Left ventricle myocardium inferior (tissue), 1 donor: ENCODE data around the gene NUCB1. TPM values are rescaled to one million over a fixed set of nuclear protein-coding genes. Genes with fewer than 3 reads are reported as not detected.
A peak's percentile ranks its signal among the peaks of the same experiment; 100 is the strongest.
"Not testable (repeated sequence)": the region's sequence is repeated elsewhere in the genome, so short reads cannot be mapped to it uniquely, and the experiment has no call there.

Experiments used
- DNase-seq: peaks from one replicate; pipeline ENCODE4 v3.0.0-alpha.2; 2020
- H3K27ac ChIP-seq: fragments of 200-600 bp; replicated peaks from 2 replicates; pipeline ENCODE4 v1.8.0; 2021
- H3K27me3 ChIP-seq: fragments of 200-600 bp; 2 replicates; pipeline ENCODE4 v1.8.0; 2021; ENCODE audit warnings: low read depth
- H3K36me3 ChIP-seq: fragments of 200-600 bp; 2 replicates; pipeline ENCODE4 v1.8.0; 2021
- H3K4me1 ChIP-seq: fragments of 200-600 bp; 2 replicates; pipeline ENCODE4 v1.8.0; 2021
- H3K4me3 ChIP-seq: fragments of 200-600 bp; 2 replicates; pipeline ENCODE4 v1.8.0; 2021; ENCODE audit warnings: mild to moderate bottlenecking, moderate library complexity
- H3K9me3 ChIP-seq: fragments of 200-600 bp; replicated peaks from 2 replicates; pipeline ENCODE4 v1.8.0; 2021
- intact Hi-C: fragments of 100-400 bp; cut with micrococcal nuclease; formaldehyde crosslinking; loops from one replicate; pipeline ENCODE4 v1.11.0; 2022
- total RNA-seq: library from RNA; stranded (reverse); fragmentation: NEBNext Ultra II Directional; extraction: Animal tissue kit (Norgen Biotek cat#: 25700); gene quantifications from one replicate; pipeline ENCODE4 v1.2.1, GENCODE V29; 2021
- TF ChIP-seq, protein P1 (sequence below): fragments of 200-600 bp; IDR thresholded peaks from 2 replicates; pipeline ENCODE4 v1.8.0; 2021; ENCODE audit warnings: antibody characterized with exemption, mild to moderate bottlenecking, borderline replicate concordance
- donor health status: DM: no; HTN: yes; CAD: no; lungs with severe emphysema.

The NUCB1 gene
- total RNA-seq, 1 donor from 2014 or later = 221 TPM

DNA sequence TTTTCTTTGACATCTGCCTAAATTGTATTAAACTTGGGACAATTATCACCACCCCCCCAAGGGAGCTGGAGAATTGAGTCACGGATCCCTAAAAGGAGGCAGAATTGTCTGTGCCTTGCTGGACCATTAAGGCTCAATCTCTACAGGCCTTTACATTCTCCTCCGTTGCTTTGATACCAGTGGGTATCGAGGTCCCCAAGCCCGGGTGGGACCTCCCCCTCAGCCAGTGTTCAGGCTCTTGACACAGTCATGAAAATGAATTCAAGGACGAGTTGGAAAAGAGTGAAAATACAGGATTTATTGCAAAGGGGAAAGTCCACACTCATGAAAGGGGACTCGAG lies 22.3 kb upstream of the NUCB1 start:
- intact Hi-C loops = no loop called here
- H3K27me3 ChIP-seq = no peaks in the 10 kb centered on the region
- TF ChIP-seq, protein P1, sequence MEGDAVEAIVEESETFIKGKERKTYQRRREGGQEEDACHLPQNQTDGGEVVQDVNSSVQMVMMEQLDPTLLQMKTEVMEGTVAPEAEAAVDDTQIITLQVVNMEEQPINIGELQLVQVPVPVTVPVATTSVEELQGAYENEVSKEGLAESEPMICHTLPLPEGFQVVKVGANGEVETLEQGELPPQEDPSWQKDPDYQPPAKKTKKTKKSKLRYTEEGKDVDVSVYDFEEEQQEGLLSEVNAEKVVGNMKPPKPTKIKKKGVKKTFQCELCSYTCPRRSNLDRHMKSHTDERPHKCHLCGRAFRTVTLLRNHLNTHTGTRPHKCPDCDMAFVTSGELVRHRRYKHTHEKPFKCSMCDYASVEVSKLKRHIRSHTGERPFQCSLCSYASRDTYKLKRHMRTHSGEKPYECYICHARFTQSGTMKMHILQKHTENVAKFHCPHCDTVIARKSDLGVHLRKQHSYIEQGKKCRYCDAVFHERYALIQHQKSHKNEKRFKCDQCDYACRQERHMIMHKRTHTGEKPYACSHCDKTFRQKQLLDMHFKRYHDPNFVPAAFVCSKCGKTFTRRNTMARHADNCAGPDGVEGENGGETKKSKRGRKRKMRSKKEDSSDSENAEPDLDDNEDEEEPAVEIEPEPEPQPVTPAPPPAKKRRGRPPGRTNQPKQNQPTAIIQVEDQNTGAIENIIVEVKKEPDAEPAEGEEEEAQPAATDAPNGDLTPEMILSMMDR = no peak
- H3K27ac ChIP-seq = peak overlapping the region; percentile 100
- peaks cover 51% of the 10 kb centered on the region for H3K36me3 ChIP-seq
- H3K9me3 ChIP-seq = no peaks in the 10 kb centered on the region
- DNase-seq = no peak
- no peak overlapping the region for H3K4me3 ChIP-seq
- peaks cover 73% of the 10 kb centered on the region for H3K4me1 ChIP-seq

DNA sequence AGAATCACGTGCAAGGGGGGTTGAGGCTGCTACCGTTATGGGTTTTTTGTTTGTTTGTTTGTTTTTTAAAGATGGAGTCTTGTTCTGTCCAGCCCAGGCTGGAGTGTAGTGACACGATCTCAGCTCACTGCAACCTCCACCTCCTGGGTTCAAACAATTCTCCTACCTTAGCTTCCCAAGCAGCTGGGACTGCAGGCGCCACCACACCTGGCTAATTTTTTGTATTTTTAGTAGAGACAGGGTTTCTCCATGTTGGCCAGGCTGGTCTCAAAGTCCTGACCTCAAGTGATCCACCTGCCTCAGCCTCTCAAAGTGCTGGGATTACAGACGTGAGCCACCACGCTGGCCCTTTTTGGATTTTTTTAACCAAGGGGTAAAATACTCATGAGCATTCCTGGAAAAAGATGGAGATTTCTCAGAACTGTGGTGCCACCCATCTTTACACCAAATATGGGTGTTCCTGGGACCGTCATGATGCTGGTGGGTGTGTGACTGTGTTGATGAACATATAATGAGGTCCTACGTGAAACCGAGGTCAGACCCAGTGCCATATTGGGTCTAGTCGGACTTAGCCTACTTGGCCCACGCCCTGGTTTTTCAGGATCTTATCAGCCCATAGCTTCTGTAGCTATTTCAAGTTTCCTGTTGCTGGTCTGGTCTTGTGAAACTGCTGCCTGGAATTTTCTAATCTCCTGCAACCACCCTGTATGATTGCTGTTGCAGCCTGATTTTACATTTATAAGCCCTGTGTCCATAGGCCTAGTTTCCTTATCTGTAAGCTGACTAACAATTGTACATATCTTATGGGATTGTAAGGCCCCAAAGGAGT lies 21.7 kb upstream of the NUCB1 start:
- Histone ChIP-seq H3K9me3 (no peaks in the 10 kb centered on the region), H3K27me3 (no peaks in the 10 kb centered on the region), H3K27ac (peak overlapping the region; percentile 100), H3K4me3 (no peak overlapping the region), H3K36me3 (peaks cover 48% of the 10 kb centered on the region), H3K4me1 (peaks cover 68% of the 10 kb centered on the region)
- DNase-seq = no peak
- intact Hi-C loops = no loop called here
- TF ChIP-seq, protein P1 = no peak

DNA sequence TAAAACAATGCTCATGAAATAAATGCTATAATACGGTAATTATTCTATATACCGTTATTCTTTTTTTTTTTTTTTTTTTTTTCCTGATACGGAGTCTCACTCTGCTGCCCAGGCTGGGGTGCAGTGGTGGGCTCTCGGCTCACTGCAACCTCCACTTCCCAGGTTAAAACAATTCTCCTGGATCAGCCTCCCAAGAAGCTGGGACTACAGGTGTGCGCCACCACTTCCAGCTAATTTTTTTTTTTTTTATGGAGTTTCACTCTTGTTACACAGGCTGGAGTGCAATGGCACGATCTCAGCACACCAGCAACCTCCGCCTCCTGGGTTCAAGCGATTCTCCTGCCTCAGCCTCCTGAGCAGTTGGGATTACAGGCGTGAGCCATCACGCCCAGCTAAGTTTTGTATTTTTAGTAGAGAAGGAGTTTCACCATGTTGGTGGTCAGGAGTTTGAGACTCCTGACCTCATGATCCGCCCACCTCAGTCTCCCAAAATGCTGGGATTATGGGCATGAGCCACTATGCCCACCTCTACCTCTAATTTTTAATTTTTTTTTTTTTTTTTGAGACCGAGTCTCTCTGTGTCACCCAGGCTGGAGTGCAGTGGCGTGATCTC lies 21.0 kb upstream of the NUCB1 start:
- peaks cover 40% of the 10 kb centered on the region for H3K36me3 ChIP-seq
- DNase-seq = no peak
- intact Hi-C loops = no loop called here

DNA sequence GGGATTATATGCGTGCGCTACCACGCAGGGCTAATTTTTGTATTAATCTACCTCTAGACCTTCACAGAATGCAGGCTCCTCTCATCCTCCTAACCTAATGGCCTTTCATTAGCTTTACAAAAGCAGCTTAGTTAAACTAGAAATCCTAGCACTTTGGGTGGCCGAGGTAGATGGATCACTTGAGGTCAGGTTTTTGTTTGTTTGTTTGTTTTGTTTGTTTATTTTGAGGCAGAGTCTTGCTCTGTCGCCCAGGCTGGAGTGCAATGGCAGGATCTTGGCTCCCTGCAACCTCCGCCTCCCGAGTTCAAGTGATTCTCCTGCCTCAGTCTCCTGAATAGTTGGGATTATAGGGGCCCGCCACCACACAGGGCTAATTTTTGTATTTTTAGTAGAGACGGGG lies 20.4 kb upstream of the NUCB1 start:
- peak overlapping the region; percentile 100 for H3K27ac ChIP-seq
- H3K9me3 ChIP-seq, DNase-seq, H3K27me3 ChIP-seq, H3K4me3 ChIP-seq, intact Hi-C loops: not testable (repeated sequence)
- H3K4me1 ChIP-seq = peaks cover 55% of the 10 kb centered on the region
- peaks cover 35% of the 10 kb centered on the region for H3K36me3 ChIP-seq

More for the DNA sequence above, 21.0 kb upstream of the NUCB1 start:
- H3K27me3 ChIP-seq = no peaks in the 10 kb centered on the region
- H3K9me3 ChIP-seq = no peaks in the 10 kb centered on the region
- H3K4me1 ChIP-seq = peaks cover 61% of the 10 kb centered on the region
- no peak overlapping the region for H3K4me3 ChIP-seq
- H3K27ac ChIP-seq = peak overlapping the region; percentile 100
- TF ChIP-seq, protein P1 = no peak

DNA sequence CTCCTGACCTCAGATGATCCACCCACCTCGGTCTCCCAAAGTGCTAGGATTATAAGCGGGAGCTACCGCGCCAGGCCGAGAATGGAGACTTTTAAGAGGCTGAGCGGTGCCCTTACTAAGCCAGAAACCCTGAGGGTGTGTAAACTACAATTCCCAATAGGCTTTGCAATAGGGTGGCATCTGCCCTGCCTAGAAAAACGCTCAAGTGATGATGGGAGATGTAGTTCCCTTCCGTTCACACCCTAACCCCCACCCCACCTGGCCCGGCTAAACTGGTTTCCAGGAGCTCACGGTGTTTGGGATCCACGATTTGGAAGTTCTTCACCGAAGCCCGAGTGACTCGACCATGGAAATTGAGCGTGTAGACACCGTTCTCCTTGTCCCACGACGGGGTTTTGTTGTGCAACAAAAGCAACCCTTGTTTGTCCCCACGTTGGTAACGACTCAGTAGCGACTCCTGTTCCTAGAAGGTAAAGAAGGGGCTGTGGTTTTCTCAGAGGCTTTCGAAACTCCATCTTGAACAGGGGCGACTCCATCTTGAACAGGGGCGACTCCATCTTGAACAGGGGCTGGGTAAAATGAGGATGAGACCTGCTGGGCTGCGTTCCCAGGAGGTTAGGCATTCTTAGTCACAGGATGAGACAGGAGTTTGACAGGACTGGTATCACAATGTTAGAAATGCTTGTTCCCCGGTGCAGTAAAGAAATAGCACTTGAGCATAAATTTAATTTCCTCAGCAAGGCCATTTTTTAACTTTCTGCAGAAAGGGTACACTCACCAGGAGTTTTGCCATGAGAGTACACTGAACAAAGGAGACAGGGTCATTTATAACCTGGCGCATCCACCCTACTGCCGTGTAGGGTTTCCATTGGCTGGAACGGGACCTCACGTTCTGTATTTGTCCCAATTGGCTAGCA lies 18.1 kb upstream of the NUCB1 start:
- no peak overlapping the region for H3K27ac ChIP-seq
- no peak overlapping the region for H3K4me3 ChIP-seq
- no peaks in the 10 kb centered on the region for H3K9me3 ChIP-seq
- H3K4me1 ChIP-seq = peaks cover 32% of the 10 kb centered on the region
- DNase-seq = no peak
- H3K36me3 ChIP-seq = peaks cover 12% of the 10 kb centered on the region
- no peaks in the 10 kb centered on the region for H3K27me3 ChIP-seq
- intact Hi-C loops = no loop called here
- TF ChIP-seq, protein P1 = no peak
